ENCODE results near the gene VRK1.

- TF ChIP-seq CTCF (IDR thresholded peaks at IDR 0.05) (no peak), SIN3A (IDR thresholded peaks at IDR 0.05; ENCODE audit: borderline replicate concordance, insufficient read depth, low read depth, low read length) (no peak), POLR2AphosphoS5 (IDR thresholded peaks at IDR 0.05; ENCODE audit: low read depth, low read length) (no peak), TCF7L2 (IDR thresholded peaks at IDR 0.05; ENCODE audit: low read depth, low read length) (no peak)
- TF ChIP-seq, protein P1, sequence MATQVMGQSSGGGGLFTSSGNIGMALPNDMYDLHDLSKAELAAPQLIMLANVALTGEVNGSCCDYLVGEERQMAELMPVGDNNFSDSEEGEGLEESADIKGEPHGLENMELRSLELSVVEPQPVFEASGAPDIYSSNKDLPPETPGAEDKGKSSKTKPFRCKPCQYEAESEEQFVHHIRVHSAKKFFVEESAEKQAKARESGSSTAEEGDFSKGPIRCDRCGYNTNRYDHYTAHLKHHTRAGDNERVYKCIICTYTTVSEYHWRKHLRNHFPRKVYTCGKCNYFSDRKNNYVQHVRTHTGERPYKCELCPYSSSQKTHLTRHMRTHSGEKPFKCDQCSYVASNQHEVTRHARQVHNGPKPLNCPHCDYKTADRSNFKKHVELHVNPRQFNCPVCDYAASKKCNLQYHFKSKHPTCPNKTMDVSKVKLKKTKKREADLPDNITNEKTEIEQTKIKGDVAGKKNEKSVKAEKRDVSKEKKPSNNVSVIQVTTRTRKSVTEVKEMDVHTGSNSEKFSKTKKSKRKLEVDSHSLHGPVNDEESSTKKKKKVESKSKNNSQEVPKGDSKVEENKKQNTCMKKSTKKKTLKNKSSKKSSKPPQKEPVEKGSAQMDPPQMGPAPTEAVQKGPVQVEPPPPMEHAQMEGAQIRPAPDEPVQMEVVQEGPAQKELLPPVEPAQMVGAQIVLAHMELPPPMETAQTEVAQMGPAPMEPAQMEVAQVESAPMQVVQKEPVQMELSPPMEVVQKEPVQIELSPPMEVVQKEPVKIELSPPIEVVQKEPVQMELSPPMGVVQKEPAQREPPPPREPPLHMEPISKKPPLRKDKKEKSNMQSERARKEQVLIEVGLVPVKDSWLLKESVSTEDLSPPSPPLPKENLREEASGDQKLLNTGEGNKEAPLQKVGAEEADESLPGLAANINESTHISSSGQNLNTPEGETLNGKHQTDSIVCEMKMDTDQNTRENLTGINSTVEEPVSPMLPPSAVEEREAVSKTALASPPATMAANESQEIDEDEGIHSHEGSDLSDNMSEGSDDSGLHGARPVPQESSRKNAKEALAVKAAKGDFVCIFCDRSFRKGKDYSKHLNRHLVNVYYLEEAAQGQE (IDR thresholded peaks at IDR 0.05; ENCODE audit: insufficient read depth in 1 of 2, low read depth in 2 of 2, low read length in 1 of 2) = no peak
Measured at GRCh38 chr14:96888158-96888557, 91.0 kb downstream of the VRK1 start.

Measured in Panc1 (cell line).